GM12892 (cell line): ENCODE results near the gene ITIH6.

Experiments used
- POLR2A ChIP-seq: IDR thresholded peaks from 2 replicates; pipeline ENCODE4 v1.6.1; 2011; ENCODE audit warnings: low read depth, low read length, control low read depth
- POLR2AphosphoS5 ChIP-seq: IDR thresholded peaks from 2 replicates; pipeline ENCODE4 v1.6.1; 2011; ENCODE audit warnings: low read depth, low read length, control low read depth
- TAF1 ChIP-seq: IDR thresholded peaks from 2 replicates; pipeline ENCODE4 v1.6.1; 2011; ENCODE audit warnings: low read depth, mild to moderate bottlenecking, control low read depth, low read length, borderline replicate concordance

- no peak for TF ChIP-seq POLR2A
- no peak for TF ChIP-seq POLR2AphosphoS5
- TF ChIP-seq TAF1: no peak
Measured at GRCh38 chrX:54811301-54811885, 13.3 kb upstream of the ITIH6 start.
